DMS153 treated with DMSO at 0.1 percent for 48 hours (cell line): Measurements from ENCODE around the gene NCKAP5L.

Experiments used
- DNase-seq: peaks from one replicate; lab custom pipeline; 2025; ENCODE audit not compliant: unreplicated experiment; lab: John Stamatoyannopoulos, UW

NCKAP5L gene

GRCh38 chr12:49801141-49802063, 26.8 kb downstream of the NCKAP5L start:
- DNase-seq, result no peak

- DNase-seq, result no peak
These were observed 27.6 kb downstream of the NCKAP5L start for GRCh38 chr12:49800421-49801140.

GRCh38 chr12:49798934-49799333, 29.3 kb downstream of the NCKAP5L start:
- no peak for DNase-seq

GRCh38 chr12:49798248-49798647, 30.0 kb downstream of the NCKAP5L start:
- DNase-seq, result no peak

- no peak for DNase-seq
These were observed 30.8 kb downstream of the NCKAP5L start for GRCh38 chr12:49797449-49797776.

GRCh38 chr12:49796606-49797448, 31.4 kb downstream of the NCKAP5L start:
- no peak for DNase-seq

- DNase-seq, result no peak
These were observed 32.1 kb downstream of the NCKAP5L start for GRCh38 chr12:49796155-49796554.

GRCh38 chr12:49795654-49796105, 32.5 kb downstream of the NCKAP5L start:
- no peak for DNase-seq

GRCh38 chr12:49794811-49795653, 33.2 kb downstream of the NCKAP5L start:
- DNase-seq, result no peak

GRCh38 chr12:49794021-49794420, 34.2 kb downstream of the NCKAP5L start:
- no peak for DNase-seq

GRCh38 chr12:49793620-49794019, 34.6 kb downstream of the NCKAP5L start:
- DNase-seq, result no peak

GRCh38 chr12:49792976-49793580, 35.1 kb downstream of the NCKAP5L start:
- DNase-seq, result no peak

GRCh38 chr12:49792181-49792970, 35.8 kb downstream of the NCKAP5L start:
- DNase-seq, result no peak

GRCh38 chr12:49791700-49792099, 36.5 kb downstream of the NCKAP5L start:
- DNase-seq, result no peak

GRCh38 chr12:49790741-49791555, 37.3 kb downstream of the NCKAP5L start:
- DNase-seq, result no peak

- no peak for DNase-seq
These were observed 38.2 kb downstream of the NCKAP5L start for GRCh38 chr12:49789992-49790391.

GRCh38 chr12:49787672-49788071, 40.5 kb downstream of the NCKAP5L start:
- DNase-seq, result no peak

GRCh38 chr12:49784756-49785409, 43.3 kb downstream of the NCKAP5L start:
- no peak for DNase-seq
